HL-60 (cell line): ENCODE results near the gene TMEM266.

Source experiments
- DNase-seq, 2 experiments: peaks; one replicate each; pipeline ENCODE4 v3.0.0-alpha.2; 2010 to 2020; ENCODE audit warnings: low read depth in 1 of 2, low spot score in 1 of 2
- H3K27ac ChIP-seq: fragments of 250-450 bp; sonication (Bioruptor Pico); replicated peaks from 2 replicates; pipeline ENCODE4 v1.5.1; 2020; ENCODE audit warnings: mild to moderate bottlenecking, moderate library complexity
- H3K27me3 ChIP-seq: fragments of 250-450 bp; sonication (Bioruptor Pico); 2 replicates; pipeline ENCODE4 v1.5.1; 2021; ENCODE audit warnings: mild to moderate bottlenecking, moderate library complexity; ENCODE audit not compliant: insufficient read depth, poor library complexity, severe bottlenecking
- H3K4me3 ChIP-seq: replicated peaks from 2 replicates; pipeline ENCODE4 v1.5.1; 2011; ENCODE audit warnings: mild to moderate bottlenecking, control low read depth, low read length; ENCODE audit not compliant: insufficient read depth
- CTCF ChIP-seq: IDR thresholded peaks from one replicate; pipeline ENCODE4 v1.5.1; 2011; ENCODE audit warnings: low read length, control low read depth, inconsistent platforms; ENCODE audit not compliant: insufficient read depth
- GABPA ChIP-seq: IDR thresholded peaks from 2 replicates; pipeline ENCODE4 v1.6.1; 2012; ENCODE audit warnings: low read depth
- POLR2AphosphoS5 ChIP-seq: IDR thresholded peaks from 2 replicates; pipeline ENCODE4 v1.6.1; 2012; ENCODE audit warnings: low read depth
- REST ChIP-seq: IDR thresholded peaks from 2 replicates; pipeline ENCODE4 v1.6.1; 2012; ENCODE audit warnings: low read depth; ENCODE audit not compliant: insufficient replicate concordance
- SPI1 ChIP-seq: IDR thresholded peaks from 2 replicates; pipeline ENCODE4 v1.6.1; 2012; ENCODE audit warnings: low read depth, mild to moderate bottlenecking, borderline replicate concordance

Gene TMEM266

GRCh38 chr15:76217882-76218217 lies 158.1 kb downstream of the TMEM266 start:
- no peak for TF ChIP-seq POLR2AphosphoS5
- no peak for TF ChIP-seq CTCF
- no peak for TF ChIP-seq SPI1
- no peak for TF ChIP-seq GABPA
- TF ChIP-seq REST = no peak
- no peak for DNase-seq
- no peak overlapping the region for H3K27ac ChIP-seq
- H3K27me3 ChIP-seq = no peaks in the 10 kb centered on the region
- H3K4me3 ChIP-seq = no peak overlapping the region

GRCh38 chr15:76221085-76221767 lies 161.4 kb downstream of the TMEM266 start:
- Histone ChIP-seq H3K4me3 (no peak overlapping the region), H3K27me3 (no peaks in the 10 kb centered on the region), H3K27ac (no peak overlapping the region)
- DNase-seq = no peak
- TF ChIP-seq GABPA = no peak

- no peaks in the 10 kb centered on the region for H3K27me3 ChIP-seq
- no peak for DNase-seq
- H3K27ac ChIP-seq = no peak overlapping the region
- TF ChIP-seq SPI1 (no peak), GABPA (no peak), REST (no peak), POLR2AphosphoS5 (no peak), CTCF (no peak)
- H3K4me3 ChIP-seq = no peak overlapping the region
These were observed 162.4 kb downstream of the TMEM266 start for GRCh38 chr15:76222159-76222558.

GRCh38 chr15:76223521-76223920 lies 163.7 kb downstream of the TMEM266 start:
- DNase-seq = no peak
- no peak for TF ChIP-seq GABPA
- TF ChIP-seq CTCF = no peak
- no peak for TF ChIP-seq REST
- TF ChIP-seq POLR2AphosphoS5 = no peak
- TF ChIP-seq SPI1 = no peak
- Histone ChIP-seq H3K27ac (no peak overlapping the region), H3K4me3 (no peak overlapping the region), H3K27me3 (no peaks in the 10 kb centered on the region)
